Mesenchymal stem cell (in vitro differentiated cells and primary cell): Measurements from ENCODE around the gene RBBP8NL.
A peak's percentile ranks its signal among the peaks of the same experiment; 100 is the strongest.

ENCODE experiments used
- DNase-seq: peaks from one replicate; pipeline ENCODE4 v3.0.0-alpha.2; 2013
- H2AFZ ChIP-seq: one replicate; pipeline ENCODE4 v1.6.1; 2013; ENCODE audit warnings: low read depth, mild to moderate bottlenecking, control low read depth, inconsistent platforms, low read length, moderate library complexity
- H2AK5ac ChIP-seq: 2 replicates; pipeline ENCODE4 v1.6.1; 2013; ENCODE audit warnings: low read length, moderate library complexity, mild to moderate bottlenecking, inconsistent platforms; ENCODE audit not compliant: severe bottlenecking
- H2BK120ac ChIP-seq: one replicate; pipeline ENCODE4 v1.6.1; 2013; ENCODE audit warnings: low read depth, mild to moderate bottlenecking, inconsistent platforms, low read length, moderate library complexity
- H2BK12ac ChIP-seq, 2 experiments: one replicate each; pipeline ENCODE4 v1.6.1; 2013; ENCODE audit warnings: inconsistent platforms in 2 of 2, low read length in 2 of 2, mild to moderate bottlenecking in 2 of 2, moderate library complexity in 2 of 2, control low read depth in 1 of 2
- H2BK15ac ChIP-seq: one replicate; pipeline ENCODE4 v1.6.1; 2013; ENCODE audit warnings: mild to moderate bottlenecking, low read depth, inconsistent platforms; ENCODE audit not compliant: poor library complexity, severe bottlenecking
- H2BK5ac ChIP-seq: 2 replicates; pipeline ENCODE4 v1.6.1; 2013; ENCODE audit warnings: low read depth, mild to moderate bottlenecking, low read length, control low read depth, inconsistent platforms; ENCODE audit not compliant: poor library complexity, severe bottlenecking
- H3K14ac ChIP-seq, 2 experiments: one replicate each; pipeline ENCODE4 v1.6.1; 2013; ENCODE audit warnings: inconsistent platforms in 2 of 2, low read length in 2 of 2, control low read depth in 1 of 2, mild to moderate bottlenecking in 1 of 2, moderate library complexity in 1 of 2
- H3K18ac ChIP-seq, 2 experiments: one replicate each; pipeline ENCODE4 v1.6.1; 2013; ENCODE audit warnings: inconsistent platforms in 2 of 2, low read length in 2 of 2, control low read depth in 1 of 2, low read depth in 1 of 2, mild to moderate bottlenecking in 1 of 2
- H3K23ac ChIP-seq, 2 experiments: one replicate each; pipeline ENCODE4 v1.6.1; 2013; ENCODE audit warnings: inconsistent platforms in 2 of 2, low read length in 2 of 2, mild to moderate bottlenecking in 2 of 2, moderate library complexity in 2 of 2, control low read depth in 1 of 2
- H3K27ac ChIP-seq: 2 replicates; pipeline ENCODE4 v1.5.1; 2013; ENCODE audit warnings: mild to moderate bottlenecking, moderate library complexity, low read length, control low read depth, inconsistent platforms; ENCODE audit not compliant: poor library complexity, severe bottlenecking
- H3K27me3 ChIP-seq, 2 experiments: 2 replicates each; pipeline versions ENCODE4 v1.6.1 to v1.7.0; 2013; ENCODE audit warnings: low read length in 2 of 2, mild to moderate bottlenecking in 2 of 2, moderate library complexity in 2 of 2, control low read depth in 1 of 2, inconsistent platforms in 1 of 2; ENCODE audit not compliant: control insufficient read depth in 1 of 2, insufficient read depth in 1 of 2
- H3K36me3 ChIP-seq, 2 experiments: 2 replicates each; pipeline versions ENCODE4 v1.6.1 to v1.7.0; 2013; ENCODE audit warnings: low read length in 2 of 2, control low read depth in 1 of 2, inconsistent platforms in 1 of 2, low read depth in 1 of 2, mild to moderate bottlenecking in 1 of 2; ENCODE audit not compliant: insufficient read depth in 2 of 2, control insufficient read depth in 1 of 2
- H3K4ac ChIP-seq, 2 experiments: one replicate each; pipeline ENCODE4 v1.6.1; 2013; ENCODE audit warnings: inconsistent platforms in 2 of 2, low read length in 2 of 2, mild to moderate bottlenecking in 2 of 2, moderate library complexity in 2 of 2, control low read depth in 1 of 2, low read depth in 1 of 2
- H3K4me1 ChIP-seq: 2 replicates; pipeline ENCODE4 v1.6.1; 2013; ENCODE audit warnings: low read depth, low read length, control low read depth; ENCODE audit not compliant: control insufficient read depth, insufficient read depth
- H3K4me2 ChIP-seq: 2 replicates; pipeline ENCODE4 v1.6.1; 2013; ENCODE audit warnings: low read length, mild to moderate bottlenecking, inconsistent platforms; ENCODE audit not compliant: poor library complexity, severe bottlenecking
- H3K4me3 ChIP-seq, 2 experiments: 2 replicates each; pipeline versions ENCODE4 v1.5.1 to v1.7.0; 2013; ENCODE audit warnings: low read length in 2 of 2, mild to moderate bottlenecking in 2 of 2, control low read depth in 1 of 2, low read depth in 1 of 2; ENCODE audit not compliant: insufficient read depth in 1 of 2
- H3K79me1 ChIP-seq: replicated peaks from 2 replicates; pipeline ENCODE4 v1.6.1; 2013; ENCODE audit warnings: mild to moderate bottlenecking, control low read depth, low read length, inconsistent platforms; ENCODE audit not compliant: poor library complexity, severe bottlenecking
- H3K9ac ChIP-seq: 2 replicates; pipeline ENCODE4 v1.7.0; 2013; ENCODE audit warnings: mild to moderate bottlenecking, low read length, moderate library complexity
- H3K9me3 ChIP-seq: 2 replicates; pipeline ENCODE4 v1.7.0; 2013; ENCODE audit warnings: mild to moderate bottlenecking, low read length; ENCODE audit not compliant: control insufficient read depth
- H4K8ac ChIP-seq: one replicate; pipeline ENCODE4 v1.6.1; 2013; ENCODE audit warnings: inconsistent platforms, mild to moderate bottlenecking, low read length, moderate library complexity
- H4K91ac ChIP-seq: one replicate; pipeline ENCODE4 v1.6.1; 2013; ENCODE audit warnings: mild to moderate bottlenecking, low read length, inconsistent platforms
- WGBS: methylation state at CpG from one replicate; pipeline ENCODE4 v1.1.7; 2013; ENCODE audit warnings: mixed read lengths; 5-methylcytosine and 5-hydroxymethylcytosine counted together

RBBP8NL gene

GRCh38 chr20:62363920-62364851, 63.2 kb downstream of the RBBP8NL start:
- H2AK5ac ChIP-seq: peak overlapping the region; percentile 21
- H4K8ac ChIP-seq: peak overlapping the region; percentile 12

DNA sequence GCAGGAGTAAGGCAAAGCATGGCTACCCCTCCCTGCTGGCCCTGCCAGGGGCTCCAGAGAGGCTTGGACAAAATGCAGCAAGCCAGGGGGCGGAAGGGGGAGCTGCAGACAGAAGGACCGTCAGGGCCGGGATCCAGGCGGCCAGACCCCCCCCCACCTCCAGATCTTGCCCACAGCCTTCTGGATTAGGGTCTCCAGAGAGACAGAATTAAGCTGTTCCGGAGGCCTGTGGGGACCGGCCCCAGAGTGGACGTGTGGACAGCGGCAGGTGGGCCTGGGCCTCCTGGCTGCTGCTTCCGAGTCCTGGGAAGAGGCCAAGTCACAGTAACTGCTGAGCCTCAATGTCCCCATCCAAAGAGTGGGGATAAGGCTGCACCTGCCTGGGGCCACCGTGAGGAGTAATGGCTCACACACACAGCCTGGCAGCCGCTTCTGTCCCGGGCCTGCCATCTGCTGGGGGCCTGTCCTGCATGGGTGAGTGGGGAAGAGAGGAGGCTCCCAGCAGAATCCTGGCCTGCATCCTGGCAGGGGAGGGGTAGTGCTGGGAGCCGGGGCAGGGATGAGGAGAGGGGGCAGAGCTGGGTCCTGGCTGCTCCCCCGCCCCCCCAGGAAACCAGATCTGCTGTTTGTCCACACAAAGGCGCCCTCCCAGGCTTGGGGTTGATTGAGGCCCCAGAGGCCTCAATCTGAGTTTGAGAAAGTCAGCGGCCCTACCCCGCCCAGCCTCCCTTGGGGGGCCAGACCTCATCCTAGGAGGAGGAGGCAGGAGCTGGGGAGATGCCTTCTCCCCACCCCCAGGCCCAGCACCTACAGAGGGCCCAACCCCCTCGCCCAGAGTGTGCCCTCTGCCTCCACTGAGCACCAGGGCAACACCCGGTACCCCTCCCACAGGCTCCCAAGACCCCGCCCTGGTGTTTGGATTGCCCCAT, 64.1 kb downstream of the RBBP8NL start:
- Histone ChIP-seq H3K23ac (peak overlapping the region in 1 of 2 experiments; percentile 48), H3K14ac (no peak overlapping the region), H2BK12ac (peak overlapping the region in 1 of 2 experiments; percentile 51), H3K18ac (peak overlapping the region in 1 of 2 experiments; percentile 28), H2BK120ac (no peak overlapping the region), H3K9ac (no peak overlapping the region), H2AK5ac (peak overlapping the region; percentile 81), H3K4ac (peak overlapping the region in 1 of 2 experiments; percentile 38), H3K36me3 (peaks cover 0 to 67% of the 10 kb centered on the region in 2 experiments), H3K4me3 (no peak overlapping the region), H3K9me3 (no peaks in the 10 kb centered on the region), H3K79me1 (peaks cover 4% of the 10 kb centered on the region), H3K27me3 (peaks cover 0 to 3% of the 10 kb centered on the region in 2 experiments), H2BK15ac (peak overlapping the region; percentile 12), H3K4me1 (peaks cover 78% of the 10 kb centered on the region), H3K27ac (peak overlapping the region; percentile 66), H4K8ac (peak overlapping the region; percentile 7), H3K4me2 (peak overlapping the region; percentile 92), H2AFZ (no peak overlapping the region), H2BK5ac (no peak overlapping the region), H4K91ac (peak overlapping the region; percentile 75)
- no peak for DNase-seq
- WGBS: 84% methylated on average over 19 of the region's 20 CpGs

More at GRCh38 chr20:62363920-62364851, 63.2 kb downstream of the RBBP8NL start:
- peaks cover 0 to 58% of the 10 kb centered on the region in 2 experiments for H3K36me3 ChIP-seq
- no peak overlapping the region for H2AFZ ChIP-seq
- no peak overlapping the region for H3K23ac ChIP-seq
- peak overlapping the region; percentile 35 for H2BK5ac ChIP-seq
- H3K4ac ChIP-seq: peak overlapping the region; percentile 38 to 47
- 66% methylated on average over 22 of the region's 22 CpGs for WGBS
- DNase-seq: peak; percentile 87
- peaks cover 0 to 3% of the 10 kb centered on the region in 2 experiments for H3K27me3 ChIP-seq
- H3K18ac ChIP-seq: peak overlapping the region; percentile 24 to 81
- peak overlapping the region; percentile 66 for H3K27ac ChIP-seq
- H2BK12ac ChIP-seq: peak overlapping the region in 1 of 2 experiments; percentile 88
- peak overlapping the region; percentile 74 for H4K91ac ChIP-seq
- no peaks in the 10 kb centered on the region for H3K79me1 ChIP-seq
- peak overlapping the region in 1 of 2 experiments; percentile 79 for H3K14ac ChIP-seq
- no peaks in the 10 kb centered on the region for H3K9me3 ChIP-seq
- peak overlapping the region; percentile 92 for H3K4me2 ChIP-seq
- H3K4me3 ChIP-seq: peak overlapping the region in 1 of 2 experiments; percentile 80
- peak overlapping the region; percentile 7 for H2BK120ac ChIP-seq
- peak overlapping the region; percentile 44 for H2BK15ac ChIP-seq
- H3K9ac ChIP-seq: no peak overlapping the region
- H3K4me1 ChIP-seq: peaks cover 77% of the 10 kb centered on the region

- no peak overlapping the region for H3K4ac ChIP-seq
- peaks cover 0 to 3% of the 10 kb centered on the region in 2 experiments for H3K27me3 ChIP-seq
- no peak overlapping the region for H3K14ac ChIP-seq
- no peak overlapping the region for H2BK5ac ChIP-seq
- H2BK12ac ChIP-seq: no peak overlapping the region
- no peak overlapping the region for H4K8ac ChIP-seq
- H3K9me3 ChIP-seq: no peaks in the 10 kb centered on the region
- H3K4me1 ChIP-seq: peaks cover 78% of the 10 kb centered on the region
- 93% methylated on average over 13 of the region's 13 CpGs for WGBS
- no peak overlapping the region for H2BK15ac ChIP-seq
- H3K4me2 ChIP-seq: peak overlapping the region; percentile 92
- H3K9ac ChIP-seq: no peak overlapping the region
- DNase-seq: no peak
- no peak overlapping the region for H2AFZ ChIP-seq
- H2BK120ac ChIP-seq: no peak overlapping the region
- H2AK5ac ChIP-seq: peak overlapping the region; percentile 72
- H3K36me3 ChIP-seq: peaks cover 0 to 74% of the 10 kb centered on the region in 2 experiments
- no peak overlapping the region for H4K91ac ChIP-seq
- no peak overlapping the region for H3K4me3 ChIP-seq
- peaks cover 4% of the 10 kb centered on the region for H3K79me1 ChIP-seq
- no peak overlapping the region for H3K18ac ChIP-seq
- peak overlapping the region; percentile 66 for H3K27ac ChIP-seq
- no peak overlapping the region for H3K23ac ChIP-seq
These were observed 64.8 kb downstream of the RBBP8NL start for GRCh38 chr20:62362590-62362940.
